H1 (cell line): ENCODE results near the gene LSM7. TPM values are rescaled to one million over a fixed set of nuclear protein-coding genes. Genes with fewer than 3 reads are reported as not detected.
A peak's percentile ranks its signal among the peaks of the same experiment; 100 is the strongest.

ENCODE experiments used
- CTCF ChIA-PET: fragments of 300-600 bp; sonication (Branson Sonifier 250); formaldehyde crosslinking; loops from one replicate; lab custom pipeline; 2021; ENCODE audit not compliant: partially characterized antibody; lab: Charles Lee
- POLR2A ChIA-PET: fragments of 300-600 bp; sonication (Branson Sonifier 250); formaldehyde crosslinking; loops from one replicate; lab custom pipeline; 2021; ENCODE audit warnings: inconsistent platforms; ENCODE audit not compliant: partially characterized antibody; lab: Charles Lee
- DNase-seq, 2 experiments: peaks; one replicate each; pipeline versions ENCODE4 v3.0.0 to v3.0.0-alpha.2; 2010 to 2022; ENCODE audit warnings: low spot score in 2 of 2, low read depth in 1 of 2, mixed read lengths in 1 of 2
- FAIRE-seq: peaks from 2 replicates; lab custom pipeline; 2011; peaks lifted over from hg19 to GRCh38; lab: Jason Lieb, UNC
- H2AFZ ChIP-seq: 2 replicates; pipeline ENCODE4 v1.8.1; 2012; ENCODE audit warnings: low read length, inconsistent platforms
- H2AK5ac ChIP-seq: 2 replicates; pipeline ENCODE4 v1.6.1; 2013; ENCODE audit warnings: low read depth, low read length
- H2BK120ac ChIP-seq: replicated peaks from 2 replicates; pipeline ENCODE3; 2013; ENCODE audit warnings: low read depth, low read length, inconsistent platforms
- H2BK12ac ChIP-seq: 2 replicates; pipeline ENCODE4 v1.6.1; 2013; ENCODE audit warnings: low read depth, low read length
- H2BK15ac ChIP-seq: 2 replicates; pipeline ENCODE4 v1.6.1; 2013; ENCODE audit warnings: low read length
- H2BK20ac ChIP-seq: 2 replicates; pipeline ENCODE4 v1.6.1; 2013; ENCODE audit warnings: low read length
- H2BK5ac ChIP-seq: 2 replicates; pipeline ENCODE4 v1.6.1; 2013; ENCODE audit warnings: low read depth, low read length
- H3K14ac ChIP-seq: 2 replicates; pipeline ENCODE4 v1.6.1; 2013; ENCODE audit warnings: inconsistent platforms; ENCODE audit not compliant: insufficient read length
- H3K18ac ChIP-seq: 2 replicates; pipeline ENCODE4 v1.6.1; 2013; ENCODE audit warnings: low read length; ENCODE audit errors: extremely low read depth
- H3K23ac ChIP-seq: 2 replicates; pipeline ENCODE4 v1.6.1; 2013; ENCODE audit warnings: inconsistent platforms; ENCODE audit not compliant: insufficient read length
- H3K23me2 ChIP-seq: 2 replicates; pipeline ENCODE4 v1.6.1; 2013; ENCODE audit warnings: low read depth, low read length
- H3K27ac ChIP-seq: 2 replicates; pipeline ENCODE4 v1.6.1; 2011; ENCODE audit warnings: low read depth, low read length, inconsistent platforms
- H3K27me3 ChIP-seq, 4 experiments: replicated peaks in 1 of 4; 1 replicate in 1 of 4; 2 replicates in 3 of 4; pipeline versions ENCODE4 v1.6.1 to v1.8.1; 2011 to 2013; ENCODE audit warnings: low read length in 3 of 4, mild to moderate bottlenecking in 3 of 4, inconsistent platforms in 2 of 4, mixed read lengths in 2 of 4, moderate library complexity in 1 of 4; ENCODE audit not compliant: control insufficient read depth in 3 of 4, insufficient read depth in 3 of 4; ENCODE audit errors: extremely low read depth in 1 of 4
- H3K36me3 ChIP-seq, 4 experiments: 2 replicates each; pipeline versions ENCODE4 v1.6.1 to v1.8.1; 2011 to 2013; ENCODE audit warnings: mild to moderate bottlenecking in 4 of 4, low read length in 3 of 4, moderate library complexity in 2 of 4, control low read depth in 1 of 4, inconsistent platforms in 1 of 4; ENCODE audit not compliant: insufficient read depth in 4 of 4, control insufficient read depth in 2 of 4
- H3K4ac ChIP-seq: replicated peaks from 2 replicates; pipeline ENCODE3; 2013; ENCODE audit warnings: low read length, low read depth, mixed read lengths, inconsistent platforms; ENCODE audit not compliant: insufficient read length
- H3K4me1 ChIP-seq, 4 experiments: replicated peaks in 1 of 4; 1 replicate in 1 of 4; 2 replicates in 3 of 4; pipeline versions ENCODE4 v1.6.1 to v1.8.1; 2011 to 2013; ENCODE audit warnings: low read length in 3 of 4, inconsistent platforms in 2 of 4, mixed read lengths in 1 of 4; ENCODE audit not compliant: insufficient read depth in 4 of 4, control insufficient read depth in 3 of 4
- H3K4me2 ChIP-seq, 2 experiments: 2 replicates each; pipeline versions ENCODE4 v1.6.1 to v1.8.1; 2011 to 2013; ENCODE audit warnings: low read depth in 2 of 2, low read length in 2 of 2, control low read depth in 1 of 2, inconsistent platforms in 1 of 2, mild to moderate bottlenecking in 1 of 2; ENCODE audit not compliant: insufficient read depth in 1 of 2
- H3K4me3 ChIP-seq, 4 experiments: fragments of 200-600, 300-600 bp in 1 of 4; sonication (generic), shearing (Covaris generic), sonication (Bioruptor Twin) in 1 of 4; 2 replicates each; pipeline versions ENCODE4 v1.5.1 to v1.8.1; 2011 to 2016; ENCODE audit warnings: low read length in 4 of 4, low read depth in 3 of 4, control low read depth in 2 of 4, inconsistent platforms in 2 of 4, mild to moderate bottlenecking in 2 of 4, mixed read lengths in 1 of 4, moderate library complexity in 1 of 4; ENCODE audit not compliant: insufficient read depth in 2 of 4; ENCODE audit errors: extremely low read depth in 1 of 4
- H3K56ac ChIP-seq: replicated peaks from 2 replicates; pipeline ENCODE3; 2013; ENCODE audit warnings: low read depth, mild to moderate bottlenecking, mixed read lengths, low read length, inconsistent platforms; ENCODE audit not compliant: insufficient read length
- H3K79me1 ChIP-seq: 2 replicates; pipeline ENCODE4 v1.6.1; 2013; ENCODE audit warnings: low read depth, low read length, control low read depth
- H3K79me2 ChIP-seq, 2 experiments: 2 replicates each; pipeline versions ENCODE4 v1.6.1 to v1.8.1; 2012 to 2013; ENCODE audit warnings: low read length in 2 of 2, mild to moderate bottlenecking in 2 of 2, inconsistent platforms in 1 of 2; ENCODE audit not compliant: insufficient read depth in 2 of 2, control insufficient read depth in 1 of 2
- H3K9ac ChIP-seq, 4 experiments: replicated peaks in 1 of 4; 1 replicate in 1 of 4; 2 replicates in 3 of 4; pipeline versions ENCODE4 v1.6.1 to v1.8.1; 2011 to 2013; ENCODE audit warnings: low read depth in 3 of 4, low read length in 3 of 4, control low read depth in 2 of 4, mild to moderate bottlenecking in 2 of 4, moderate library complexity in 2 of 4, inconsistent platforms in 1 of 4; ENCODE audit errors: extremely low read depth in 1 of 4
- H3K9me3 ChIP-seq, 2 experiments: 2 replicates each; pipeline versions ENCODE4 v1.6.1 to v1.8.1; 2012 to 2013; ENCODE audit warnings: mild to moderate bottlenecking in 2 of 2, moderate library complexity in 2 of 2, control low read depth in 1 of 2, inconsistent platforms in 1 of 2, low read depth in 1 of 2, low read length in 1 of 2, mixed read lengths in 1 of 2; ENCODE audit not compliant: insufficient read depth in 2 of 2
- H4K20me1 ChIP-seq, 2 experiments: replicated peaks in 1 of 2; 2 replicates each; pipeline versions ENCODE3 to v1.8.1; 2011 to 2013; ENCODE audit warnings: inconsistent platforms in 2 of 2, low read length in 2 of 2, mild to moderate bottlenecking in 1 of 2; ENCODE audit not compliant: insufficient read depth in 2 of 2, control insufficient read depth in 1 of 2
- H4K5ac ChIP-seq: 2 replicates; pipeline ENCODE4 v1.6.1; 2013; ENCODE audit warnings: low read length, low read depth, mixed read lengths, inconsistent platforms; ENCODE audit not compliant: insufficient read length
- H4K8ac ChIP-seq: 2 replicates; pipeline ENCODE4 v1.8.0; 2013; ENCODE audit warnings: mild to moderate bottlenecking, moderate library complexity, low read length, inconsistent platforms; ENCODE audit not compliant: insufficient read depth; ENCODE audit errors: extremely low read depth
- H4K91ac ChIP-seq: replicated peaks from 2 replicates; pipeline ENCODE3; 2013; ENCODE audit warnings: low read length, mixed read lengths, inconsistent platforms; ENCODE audit not compliant: insufficient read length
- BRCA1 ChIP-seq: IDR thresholded peaks from 2 replicates; pipeline ENCODE4 v1.6.1; 2012; ENCODE audit warnings: low read depth, low read length, improper control_type of control experiment
- CHD1 ChIP-seq: IDR thresholded peaks from 2 replicates; pipeline ENCODE4 v1.6.1; 2012; ENCODE audit warnings: low read depth, low read length, improper control_type of control experiment
- CREB1 ChIP-seq: IDR thresholded peaks from 2 replicates; pipeline ENCODE4 v1.6.1; 2012; ENCODE audit warnings: inconsistent platforms
- EP300 ChIP-seq, 2 experiments: IDR thresholded peaks; 1 replicate in 1 of 2; 2 replicates in 1 of 2; pipeline ENCODE4 v1.6.1; 2011 to 2012; ENCODE audit warnings: low read depth in 2 of 2, low read length in 2 of 2, mild to moderate bottlenecking in 2 of 2, borderline replicate concordance in 1 of 2, inconsistent platforms in 1 of 2, moderate library complexity in 1 of 2
- GTF2F1 ChIP-seq: IDR thresholded peaks from 2 replicates; pipeline ENCODE4 v1.6.1; 2012; ENCODE audit warnings: low read depth, low read length, improper control_type of control experiment, borderline replicate concordance
- POLR2AphosphoS5 ChIP-seq: IDR thresholded peaks from 2 replicates; pipeline ENCODE4 v1.6.1; 2011; ENCODE audit warnings: low read depth, low read length
- SAP30 ChIP-seq: fragments of 300-600 bp; sonication (generic); IDR thresholded peaks from 2 replicates; pipeline ENCODE4 v1.7.1; 2012; ENCODE audit warnings: low read length, moderate library complexity, mild to moderate bottlenecking, inconsistent platforms; ENCODE audit not compliant: insufficient read depth, insufficient replicate concordance
- SP1 ChIP-seq: IDR thresholded peaks from 2 replicates; pipeline ENCODE4 v1.6.1; 2011; ENCODE audit warnings: low read depth, low read length
- SUZ12 ChIP-seq: fragments of 200-600 bp; sonication (generic); IDR thresholded peaks from 2 replicates; pipeline ENCODE4 v1.6.1; 2012; ENCODE audit warnings: mild to moderate bottlenecking, inconsistent platforms, low read length, moderate library complexity, mixed read lengths
- TAF1 ChIP-seq: IDR thresholded peaks from 2 replicates; pipeline ENCODE4 v1.6.1; 2011; ENCODE audit warnings: mild to moderate bottlenecking, low read depth, low read length
- ZNF274 ChIP-seq: IDR thresholded peaks from 2 replicates; pipeline ENCODE4 v1.7.0; 2012; ENCODE audit warnings: low read length, borderline replicate concordance; ENCODE audit errors: extremely low read depth
- WGBS, 2 experiments: shearing (Covaris generic) in 1 of 2; methylation state at CpG; one replicate each; pipeline versions ENCODE4 v1.1.6 to v1.1.7; 2013 to 2015; ENCODE audit warnings: low lambda C conversion rate in 2 of 2, mixed read lengths in 2 of 2, inconsistent platforms in 1 of 2, low coverage in 1 of 2, missing lambda C conversion rate in 1 of 2; ENCODE audit not compliant: insufficient replicate concordance in 2 of 2, insufficient coverage in 1 of 2, insufficient read length in 1 of 2; ENCODE audit errors: extremely low coverage in 1 of 2, missing lambda C conversion rate in 1 of 2; 5-methylcytosine and 5-hydroxymethylcytosine counted together
- polyA plus RNA-seq, 7 experiments: library from polyadenylated mRNA; depleted of rRNA in 3 of 7; stranded (reverse) in 5 of 7; unstranded in 2 of 7; fragments of >200 nt in 5 of 7; fragments of 200-250 nt in 2 of 7; gene quantifications; 1 replicate in 5 of 7; 2 replicates in 1 of 7; 4 replicates in 1 of 7; pipeline versions ENCODE4 v1.2.1 to v1.2.3, GENCODE V29; 2011 to 2013; ENCODE audit warnings: missing spikeins in 2 of 7, mixed read lengths in 2 of 7
- total RNA-seq: library from RNA; stranded (reverse); fragmentation: NEBNext Ultra II Directional; extraction: Animal tissue kit (Norgen Biotek cat#: 25700); gene quantifications from 2 replicates; pipeline ENCODE4 v1.2.1, GENCODE V29; 2021

LSM7 gene
- total and polyA plus RNA-seq, 2 of the 8 experiments (the other 6 are each of a cell fraction or from before 2014, with no cell fraction given) = 228 to 1,335 TPM

DNA sequence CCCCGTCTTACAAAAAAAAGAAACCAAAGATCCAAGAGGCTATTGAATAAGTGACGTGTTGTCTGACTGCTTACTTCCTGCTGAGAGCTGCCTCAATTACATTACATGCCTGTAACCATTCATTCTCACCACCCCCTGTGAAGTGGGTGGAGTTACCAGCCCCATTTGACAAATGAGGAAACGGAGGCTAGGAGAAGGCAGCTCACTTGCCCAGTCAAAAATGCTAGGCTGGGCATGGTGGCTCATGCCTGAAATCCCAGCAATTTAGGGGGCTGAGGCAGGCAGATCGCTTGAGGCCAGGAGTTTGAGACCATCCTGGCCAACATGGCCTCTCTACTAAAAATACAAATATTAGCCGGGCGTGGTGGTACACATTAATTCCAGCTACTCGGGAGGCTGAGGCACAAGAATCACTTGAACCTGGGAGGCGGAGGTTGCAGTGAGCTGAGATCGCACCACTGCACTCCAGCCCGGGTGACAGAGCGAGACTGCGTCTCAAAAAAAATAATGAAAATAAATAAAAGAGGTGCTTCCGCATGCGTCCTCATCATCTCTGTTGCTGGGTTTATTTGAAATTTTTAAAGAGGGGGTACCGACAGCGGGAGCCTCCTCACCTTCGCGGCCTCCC lies 499 bp downstream of the LSM7 start:
- H4K91ac ChIP-seq = peak overlapping the region; percentile 88
- no peak overlapping the region for H2BK15ac ChIP-seq
- no peak overlapping the region for H3K23ac ChIP-seq
- H3K9ac ChIP-seq = peak overlapping the region in 3 of 4 experiments; percentile 72 to 93 (median 74); a peak in 6 of 7 replicates
- no peak overlapping the region for H2BK20ac ChIP-seq
- FAIRE-seq (peak; percentile 82), DNase-seq (peak in 1 of 2 experiments; percentile 57)
- no peak overlapping the region for H2BK120ac ChIP-seq
- peak overlapping the region; percentile 85 to 98 (median 91) for H3K4me3 ChIP-seq
- H3K27ac ChIP-seq = no peak overlapping the region; the same call in 1 of the 2 replicates
- peak overlapping the region; percentile 83 for H2BK5ac ChIP-seq
- H3K56ac ChIP-seq = peak overlapping the region; percentile 73
- H2AK5ac ChIP-seq = peak overlapping the region; percentile 39; the same call in 1 of the 2 replicates
- H3K4ac ChIP-seq = no peak overlapping the region
- no peaks in the 10 kb centered on the region for H3K9me3 ChIP-seq
- peak overlapping the region; percentile 86 to 95 for H3K4me2 ChIP-seq
- no peak overlapping the region for H2AFZ ChIP-seq
- peaks cover 5 to 52% of the 10 kb centered on the region in 2 experiments; a peak in 3 of 4 replicates for H3K79me2 ChIP-seq
- H4K8ac ChIP-seq = peak overlapping the region; percentile 88; the same call in 1 of the 2 replicates
- H3K4me1 ChIP-seq = peaks cover 0 to 33% (median 15%) of the 10 kb centered on the region in 4 experiments; a peak in 6 of 7 replicates
- peaks cover 19% of the 10 kb centered on the region for H3K79me1 ChIP-seq
- H4K20me1 ChIP-seq = peaks cover 0 to 15% of the 10 kb centered on the region in 2 experiments
- H4K5ac ChIP-seq = peak overlapping the region; percentile 89
- 3% methylated on average over 18 of the region's 18 CpGs; no CpG with 5 or more reads in 1 of the 2 experiments for WGBS, 2 experiments
- H2BK12ac ChIP-seq = no peak overlapping the region
- POLR2A ChIA-PET = interaction anchor here (0.7 to 3.0 kb wide), 16 partner anchors 9 to 100 kb away, joined by 3 to 11 read pairs (median 4); partner anchors contain the start of gene AMH
- peak overlapping the region; percentile 96 for H3K18ac ChIP-seq
- CTCF ChIA-PET = interaction anchor here (1.1 to 4.2 kb wide), 6 partner anchors 10 to 173 kb away, joined by 3 to 25 read pairs (median 4); no protein-coding TSS in a partner anchor
- peaks cover 11% of the 10 kb centered on the region; the same call in 1 of the 2 replicates for H3K23me2 ChIP-seq
- H3K27me3 ChIP-seq = no peaks in the 10 kb centered on the region
- peaks cover 0 to 11% (median 6%) of the 10 kb centered on the region in 4 experiments; a peak in 6 of 8 replicates for H3K36me3 ChIP-seq
- no peak overlapping the region for H3K14ac ChIP-seq
- TF ChIP-seq EP300 (IDR thresholded peaks at IDR 0.05; ENCODE audit: borderline replicate concordance in 1 of 2, low read depth in 2 of 2, low read length in 2 of 2) = no peak
- TF ChIP-seq SP1 = 0 out of 2 replicates have a peak, but pooled peaks have one; percentile 7
- no peak for TF ChIP-seq BRCA1
- TF ChIP-seq TAF1 = peak; percentile 39
- peak; percentile 21 for TF ChIP-seq SAP30
- TF ChIP-seq POLR2AphosphoS5 = peak; percentile 50; the same call in 1 of the 2 replicates
- TF ChIP-seq ZNF274 = no peak
- TF ChIP-seq CREB1 = no peak
- TF ChIP-seq CHD1 = no peak
- TF ChIP-seq SUZ12 = no peak
- no peak for TF ChIP-seq GTF2F1
